Neutrophil (primary cell): ENCODE data around the gene OXSR1.

Experiments
- H3K27ac ChIP-seq: fragments of 200-600 bp; sonication (generic); 2 replicates; pipeline ENCODE4 v1.5.1; 2016; ENCODE audit warnings: mild to moderate bottlenecking, moderate library complexity
- H3K27me3 ChIP-seq: fragments of 200-600 bp; sonication (generic); 2 replicates; pipeline ENCODE4 v1.6.0; 2016; ENCODE audit warnings: mild to moderate bottlenecking
- H3K36me3 ChIP-seq: fragments of 200-600 bp; sonication (generic); 2 replicates; pipeline ENCODE4 v1.5.1; 2017
- H3K4me1 ChIP-seq, 2 experiments: fragments of 200-600 bp in 1 of 2; sonication (generic) in 1 of 2; 1 replicate in 1 of 2; 2 replicates in 1 of 2; pipeline versions ENCODE4 v1.5.1 to v1.6.1; 2013 to 2016; ENCODE audit warnings: low read depth in 1 of 2, low read length in 1 of 2, mild to moderate bottlenecking in 1 of 2, moderate library complexity in 1 of 2; ENCODE audit not compliant: control insufficient read depth in 1 of 2, insufficient read depth in 1 of 2
- H3K4me3 ChIP-seq, 2 experiments: fragments of 200-600 bp in 1 of 2; sonication (generic) in 1 of 2; 1 replicate in 1 of 2; 2 replicates in 1 of 2; pipeline ENCODE4 v1.5.1; 2013 to 2016; ENCODE audit warnings: low read depth in 1 of 2, low read length in 1 of 2, mild to moderate bottlenecking in 1 of 2, moderate library complexity in 1 of 2
- H3K9me3 ChIP-seq: fragments of 200-600 bp; sonication (generic); 2 replicates; pipeline ENCODE4 v1.5.1; 2016
- CTCF ChIP-seq: fragments of 200-600 bp; sonication (generic); IDR thresholded peaks from 2 replicates; pipeline ENCODE4 v1.5.1; 2016; ENCODE audit warnings: antibody characterized with exemption

The OXSR1 gene

DNA sequence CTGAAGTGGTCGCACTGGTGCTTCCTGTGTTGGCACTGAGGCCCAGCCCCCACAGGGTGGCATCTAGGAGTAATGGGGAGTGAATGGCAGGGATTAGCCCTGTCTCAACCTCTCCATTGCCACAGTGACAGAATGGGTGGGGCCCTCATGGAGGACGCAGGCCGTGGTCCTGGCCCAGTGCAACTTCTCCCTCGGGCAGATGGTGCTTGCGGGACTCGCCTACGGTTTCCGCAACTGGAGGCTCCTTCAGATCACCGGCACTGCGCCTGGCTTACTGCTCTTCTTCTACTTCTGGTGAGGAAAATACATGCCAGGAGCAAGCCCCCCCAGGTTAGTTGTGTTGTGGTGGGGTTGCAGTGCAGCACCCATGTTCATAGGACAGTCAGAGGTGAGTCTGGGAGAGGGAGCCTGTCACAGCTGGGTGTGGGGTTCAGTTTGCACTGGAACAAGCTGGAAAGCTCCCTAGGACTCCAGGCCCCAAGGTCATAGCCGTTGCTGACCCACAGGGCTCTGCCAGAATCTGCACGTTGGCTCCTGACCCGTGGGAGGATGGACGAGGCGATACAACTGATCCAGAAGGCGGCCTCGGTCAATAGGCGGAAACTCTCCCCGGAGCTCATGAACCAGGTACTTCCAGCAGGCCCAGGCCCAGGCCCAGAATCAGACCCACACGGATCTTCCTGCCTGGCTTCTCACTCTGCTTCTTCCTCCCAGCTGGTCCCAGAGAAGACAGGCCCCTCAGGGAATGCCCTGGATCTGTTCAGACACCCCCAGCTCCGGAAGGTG lies 109.7 kb downstream of the OXSR1 start:
- no peak for TF ChIP-seq CTCF
- Histone ChIP-seq H3K4me3 (no peak overlapping the region), H3K27me3 (no peaks in the 10 kb centered on the region), H3K27ac (no peak overlapping the region), H3K9me3 (no peaks in the 10 kb centered on the region), H3K4me1 (peaks cover 22 to 24% of the 10 kb centered on the region in 2 experiments), H3K36me3 (no peaks in the 10 kb centered on the region)

DNA sequence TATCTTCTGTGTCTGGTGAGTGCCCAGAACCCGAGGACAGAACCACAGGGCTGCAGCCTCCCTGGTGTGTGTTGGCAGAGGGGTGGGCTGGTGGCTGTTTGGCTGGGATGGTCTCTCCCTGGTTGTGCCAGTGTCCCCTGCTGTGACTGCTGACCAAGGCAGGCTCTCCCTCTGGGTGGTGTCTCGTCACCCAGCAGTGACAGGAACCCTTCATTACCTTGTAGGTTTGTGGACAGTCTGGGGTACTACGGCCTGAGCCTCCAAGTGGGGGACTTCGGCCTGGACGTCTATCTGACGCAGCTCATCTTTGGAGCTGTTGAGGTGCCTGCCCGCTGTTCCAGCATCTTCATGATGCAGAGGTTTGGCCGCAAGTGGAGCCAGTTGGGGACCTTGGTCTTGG lies 110.3 kb downstream of the OXSR1 start:
- Histone ChIP-seq H3K36me3 (no peaks in the 10 kb centered on the region), H3K27ac (no peak overlapping the region), H3K4me1 (peaks cover 28 to 30% of the 10 kb centered on the region in 2 experiments), H3K4me3 (no peak overlapping the region), H3K27me3 (no peaks in the 10 kb centered on the region), H3K9me3 (no peaks in the 10 kb centered on the region)
- no peak for TF ChIP-seq CTCF

DNA sequence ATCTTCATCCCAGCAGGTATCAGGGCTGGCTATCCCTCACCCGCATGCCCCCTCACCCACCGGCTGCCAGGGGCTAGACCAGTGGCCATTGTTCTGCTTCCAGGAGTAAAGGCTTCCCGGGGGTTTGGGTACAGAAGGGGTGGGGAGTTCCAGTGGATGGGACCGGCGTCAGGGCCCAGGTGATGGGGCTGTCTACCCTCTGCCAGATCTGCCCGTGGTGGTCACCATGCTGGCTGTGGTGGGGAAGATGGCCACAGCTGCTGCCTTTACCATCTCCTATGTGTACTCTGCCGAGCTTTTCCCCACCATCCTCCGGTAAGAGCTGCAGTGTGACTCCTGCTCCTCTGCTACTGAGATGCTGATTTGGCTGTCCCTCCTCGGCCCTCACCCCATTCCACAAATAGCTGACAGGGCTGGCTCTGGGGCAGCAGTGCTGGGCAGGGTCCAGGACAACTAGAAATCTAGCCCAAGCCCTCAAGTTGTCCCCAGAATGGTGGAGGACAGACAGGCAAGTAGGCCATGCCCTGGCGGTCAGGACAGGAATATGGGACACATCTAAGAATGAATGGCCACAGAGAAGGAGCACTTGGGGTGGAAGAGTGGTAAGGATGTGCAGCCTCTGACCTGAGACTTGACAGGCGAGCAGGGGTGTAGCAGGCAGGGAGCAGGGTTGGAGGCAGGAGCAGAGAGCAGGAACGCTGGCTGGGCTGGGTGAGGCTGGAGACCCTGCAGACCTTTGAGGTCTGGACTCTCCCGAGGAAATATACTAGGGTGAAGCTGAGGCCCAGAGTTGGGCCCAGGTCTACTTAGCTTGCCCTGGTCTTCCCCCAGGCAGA lies 111.0 kb downstream of the OXSR1 start:
- H3K4me1 ChIP-seq = peaks cover 34 to 36% of the 10 kb centered on the region in 2 experiments
- no peak overlapping the region for H3K4me3 ChIP-seq
- TF ChIP-seq CTCF = no peak
- H3K36me3 ChIP-seq = no peaks in the 10 kb centered on the region
- no peaks in the 10 kb centered on the region for H3K9me3 ChIP-seq
- no peak overlapping the region for H3K27ac ChIP-seq
- no peaks in the 10 kb centered on the region for H3K27me3 ChIP-seq

DNA sequence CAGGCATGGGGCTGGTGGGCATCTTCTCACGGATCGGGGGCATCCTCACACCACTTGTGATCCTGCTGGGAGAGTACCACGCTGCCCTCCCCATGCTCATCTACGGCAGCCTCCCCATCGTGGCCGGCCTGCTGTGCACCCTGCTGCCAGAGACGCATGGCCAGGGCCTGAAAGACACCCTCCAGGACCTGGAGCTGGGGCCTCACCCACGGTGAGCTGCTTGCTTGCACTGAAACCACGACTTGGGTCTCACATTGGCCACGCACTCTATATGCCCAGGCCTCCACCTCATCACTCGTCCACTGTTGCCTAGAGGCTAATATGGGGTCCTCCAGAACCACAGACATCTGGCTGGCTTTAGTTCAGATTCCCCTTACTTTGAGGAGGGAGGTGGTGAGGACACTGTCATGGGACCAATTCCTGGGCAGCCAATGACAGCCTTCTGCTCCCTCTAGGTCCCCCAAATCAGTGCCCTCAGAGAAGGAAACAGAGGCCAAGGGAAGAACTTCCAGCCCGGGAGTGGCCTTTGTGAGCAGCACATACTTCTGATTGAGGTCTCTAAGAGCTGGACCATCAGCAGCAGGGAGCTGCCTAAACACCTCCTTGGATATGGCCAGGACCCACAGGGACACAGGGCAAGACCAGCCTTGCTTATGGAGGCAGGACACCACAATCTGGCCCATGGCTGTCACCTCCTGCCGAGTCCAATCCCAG lies 111.7 kb downstream of the OXSR1 start:
- no peak overlapping the region for H3K4me3 ChIP-seq
- H3K9me3 ChIP-seq = no peaks in the 10 kb centered on the region
- no peaks in the 10 kb centered on the region for H3K27me3 ChIP-seq
- H3K36me3 ChIP-seq = no peaks in the 10 kb centered on the region
- TF ChIP-seq CTCF = no peak
- H3K4me1 ChIP-seq = peaks cover 42 to 44% of the 10 kb centered on the region in 2 experiments
- H3K27ac ChIP-seq = peak overlapping the region; percentile 5

DNA sequence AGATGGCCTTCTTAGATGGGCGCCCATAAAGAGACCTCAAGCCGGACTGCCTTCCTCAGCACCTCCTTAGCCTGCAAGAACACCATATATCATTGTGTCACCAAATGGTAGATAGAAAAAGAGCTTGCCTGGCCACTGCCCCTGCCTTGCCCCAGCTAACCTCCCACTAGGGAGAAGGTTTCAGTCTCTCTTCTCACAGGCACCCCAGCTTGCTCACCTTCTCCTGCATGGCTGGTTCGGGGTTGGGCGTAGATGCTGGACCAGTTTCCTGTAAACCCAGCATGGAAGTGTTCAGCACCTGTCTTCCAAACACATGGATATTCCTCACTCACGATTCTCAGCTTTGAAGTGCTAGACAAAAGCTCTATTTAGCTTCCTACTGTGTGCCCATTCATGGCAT lies 113.5 kb downstream of the OXSR1 start:
- no peaks in the 10 kb centered on the region for H3K9me3 ChIP-seq
- no peaks in the 10 kb centered on the region for H3K36me3 ChIP-seq
- TF ChIP-seq CTCF = no peak
- peak overlapping the region; percentile 90 for H3K27ac ChIP-seq
- H3K4me3 ChIP-seq = no peak overlapping the region
- H3K27me3 ChIP-seq = no peaks in the 10 kb centered on the region
- H3K4me1 ChIP-seq = peaks cover 59 to 62% of the 10 kb centered on the region in 2 experiments
